HEK293 (cell line): Measurements from ENCODE around the gene CFAP45.

ENCODE experiments used
- CTCF ChIA-PET: fragments of 350-600 bp; formaldehyde crosslinking; extraction: SDS; loops from one replicate; lab custom pipeline; 2021; ENCODE audit warnings: antibody characterized with exemption; lab: Yijun Ruan, JAX
- POLR2A ChIA-PET: fragments of 300-600 bp; formaldehyde crosslinking; extraction: SDS; loops from one replicate; lab custom pipeline; 2020; ENCODE audit warnings: antibody characterized with exemption, inconsistent platforms; lab: Yijun Ruan, JAX
- H3K27ac ChIP-seq: fragments of 200-500 bp; sonication (Bioruptor generic); 2 replicates; pipeline ENCODE4 v1.5.1; 2014; ENCODE audit warnings: low read depth, low read length, control low read depth, inconsistent platforms; ENCODE audit errors: extremely low read depth
- H3K36me3 ChIP-seq, 2 experiments: fragments of 200-500 bp in 1 of 2; sonication (Bioruptor generic) in 1 of 2; 1 replicate in 1 of 2; 2 replicates in 1 of 2; pipeline ENCODE4 v1.5.1; 2014 to 2017; ENCODE audit warnings: inconsistent platforms in 2 of 2, low read length in 2 of 2; ENCODE audit not compliant: control insufficient read depth in 2 of 2, insufficient read depth in 1 of 2
- H3K4me1 ChIP-seq: fragments of 200-500 bp; sonication (Bioruptor generic); 2 replicates; pipeline ENCODE4 v1.5.1; 2014; ENCODE audit warnings: mild to moderate bottlenecking, low read length, inconsistent platforms; ENCODE audit not compliant: control insufficient read depth, insufficient read depth
- H3K4me3 ChIP-seq: 2 replicates; pipeline ENCODE4 v1.5.1; 2011; ENCODE audit warnings: low read depth, mild to moderate bottlenecking, control low read depth, low read length, moderate library complexity
- H3K9me3 ChIP-seq: fragments of 200-500 bp; sonication (Bioruptor generic); 2 replicates; pipeline ENCODE4 v1.5.1; 2014; ENCODE audit warnings: low read depth, low read length, inconsistent platforms; ENCODE audit not compliant: control insufficient read depth, insufficient read depth
- GFI1B ChIP-seq: fragments of 450-650 bp; formaldehyde crosslinking; IDR thresholded peaks from 2 replicates; pipeline ENCODE4 v1.5.1; 2016; ENCODE audit warnings: missing biosample characterization, missing genetic modification characterization
- GLI4 ChIP-seq: fragments of 450-650 bp; formaldehyde crosslinking; IDR thresholded peaks from 2 replicates; pipeline ENCODE4 v1.5.1; 2016; ENCODE audit warnings: missing biosample characterization, missing genetic modification characterization
- GLIS1 ChIP-seq: fragments of 450-650 bp; formaldehyde crosslinking; IDR thresholded peaks from 2 replicates; pipeline ENCODE4 v1.5.1; 2016; ENCODE audit warnings: missing biosample characterization, missing genetic modification characterization
- HOXA7 ChIP-seq: sonication (generic); formaldehyde crosslinking; IDR thresholded peaks from 2 replicates; pipeline ENCODE4 v1.8.1; 2022; ENCODE audit warnings: missing genetic modification reagents, borderline replicate concordance
- HOXD13 ChIP-seq: sonication (generic); formaldehyde crosslinking; IDR thresholded peaks from 2 replicates; pipeline ENCODE4 v1.8.0; 2022; ENCODE audit warnings: missing genetic modification reagents, borderline replicate concordance
- MZF1 ChIP-seq: fragments of 450-650 bp; formaldehyde crosslinking; IDR thresholded peaks from 2 replicates; pipeline ENCODE4 v1.5.1; 2017; ENCODE audit warnings: missing biosample characterization, missing genetic modification characterization, borderline replicate concordance
- SP2 ChIP-seq: fragments of 450-650 bp; formaldehyde crosslinking; IDR thresholded peaks from 2 replicates; pipeline ENCODE4 v1.5.1; 2016; ENCODE audit warnings: missing biosample characterization, missing genetic modification characterization
- SP7 ChIP-seq: fragments of 450-650 bp; formaldehyde crosslinking; IDR thresholded peaks from 2 replicates; pipeline ENCODE4 v1.5.1; 2016; ENCODE audit warnings: missing biosample characterization, missing genetic modification characterization
- WT1 ChIP-seq: fragments of 450-650 bp; formaldehyde crosslinking; IDR thresholded peaks from 2 replicates; pipeline ENCODE4 v1.5.1; 2016; ENCODE audit warnings: missing biosample characterization, missing genetic modification characterization
- ZBTB1 ChIP-seq: fragments of 450-650 bp; formaldehyde crosslinking; IDR thresholded peaks from 2 replicates; pipeline ENCODE4 v1.5.1; 2016; ENCODE audit warnings: missing biosample characterization, missing genetic modification characterization
- ZBTB11 ChIP-seq: fragments of 450-650 bp; formaldehyde crosslinking; conservative IDR thresholded peaks from 2 replicates; pipeline ENCODE4 v1.5.1; 2016; ENCODE audit warnings: low read depth, missing biosample characterization, missing genetic modification characterization
- ZBTB6 ChIP-seq: fragments of 450-650 bp; formaldehyde crosslinking; IDR thresholded peaks from 2 replicates; pipeline ENCODE4 v1.5.1; 2017; ENCODE audit warnings: missing biosample characterization, missing genetic modification characterization
- ZEB2 ChIP-seq: fragments of 450-650 bp; formaldehyde crosslinking; IDR thresholded peaks from 2 replicates; pipeline ENCODE4 v1.5.1; 2016; ENCODE audit warnings: missing biosample characterization, missing genetic modification characterization
- ZFHX2 ChIP-seq: fragments of 450-650 bp; formaldehyde crosslinking; conservative IDR thresholded peaks from 2 replicates; pipeline ENCODE4 v1.5.1; 2016; ENCODE audit warnings: missing biosample characterization, missing genetic modification characterization
- ZNF112 ChIP-seq: fragments of 450-650 bp; formaldehyde crosslinking; IDR thresholded peaks from 2 replicates; pipeline ENCODE4 v1.5.0; 2017; ENCODE audit warnings: missing biosample characterization, missing genetic modification characterization
- ZNF146 ChIP-seq: fragments of 450-650 bp; formaldehyde crosslinking; IDR thresholded peaks from 2 replicates; pipeline ENCODE4 v1.5.1; 2016; ENCODE audit warnings: missing biosample characterization, missing genetic modification characterization
- ZNF19 ChIP-seq: fragments of 450-650 bp; formaldehyde crosslinking; IDR thresholded peaks from 2 replicates; pipeline ENCODE4; 2016; ENCODE audit warnings: missing biosample characterization, missing genetic modification characterization, low read depth
- ZNF211 ChIP-seq: fragments of 450-650 bp; formaldehyde crosslinking; IDR thresholded peaks from 2 replicates; pipeline ENCODE4 v1.5.1; 2016; ENCODE audit warnings: low read depth, missing biosample characterization, missing genetic modification characterization
- ZNF221 ChIP-seq: fragments of 450-650 bp; formaldehyde crosslinking; IDR thresholded peaks from 2 replicates; pipeline ENCODE4 v1.5.1; 2017; ENCODE audit warnings: missing biosample characterization, missing genetic modification characterization, borderline replicate concordance
- ZNF311 ChIP-seq: fragments of 450-650 bp; formaldehyde crosslinking; IDR thresholded peaks from 2 replicates; pipeline ENCODE4 v1.5.1; 2017; ENCODE audit warnings: missing biosample characterization, missing genetic modification characterization, borderline replicate concordance
- ZNF366 ChIP-seq: fragments of 450-650 bp; formaldehyde crosslinking; conservative IDR thresholded peaks from 2 replicates; pipeline ENCODE4 v1.5.1; 2016; ENCODE audit warnings: missing biosample characterization, missing genetic modification characterization
- ZNF394 ChIP-seq: fragments of 450-650 bp; formaldehyde crosslinking; IDR thresholded peaks from 2 replicates; pipeline ENCODE4 v1.5.1; 2016; ENCODE audit warnings: missing biosample characterization, missing genetic modification characterization, mild to moderate bottlenecking, moderate library complexity, borderline replicate concordance
- ZNF610 ChIP-seq: fragments of 450-650 bp; formaldehyde crosslinking; IDR thresholded peaks from 2 replicates; pipeline ENCODE4 v1.5.1; 2016; ENCODE audit warnings: missing biosample characterization, missing genetic modification characterization, borderline replicate concordance
- ZNF626 ChIP-seq: fragments of 450-650 bp; sonication (Bioruptor Pico); formaldehyde crosslinking; IDR thresholded peaks from 2 replicates; pipeline ENCODE4 v1.5.1; 2018; ENCODE audit warnings: missing biosample characterization, missing genetic modification characterization, inconsistent platforms
- ZNF664 ChIP-seq: fragments of 450-650 bp; formaldehyde crosslinking; IDR thresholded peaks from 2 replicates; pipeline ENCODE4 v1.5.1; 2016; ENCODE audit warnings: missing biosample characterization, missing genetic modification characterization
- ZNF677 ChIP-seq: fragments of 450-650 bp; IDR thresholded peaks from 2 replicates; pipeline ENCODE4 v1.5.0; 2018; ENCODE audit warnings: missing biosample characterization, mild to moderate bottlenecking, missing genetic modification characterization, moderate library complexity
- ZNF701 ChIP-seq: fragments of 450-650 bp; formaldehyde crosslinking; IDR thresholded peaks from 2 replicates; pipeline ENCODE4 v1.5.1; 2016; ENCODE audit warnings: missing biosample characterization, missing genetic modification characterization
- ZNF704 ChIP-seq: fragments of 450-650 bp; formaldehyde crosslinking; IDR thresholded peaks from 2 replicates; pipeline ENCODE4 v1.5.1; 2016; ENCODE audit warnings: missing biosample characterization, missing genetic modification characterization
- ZNF791 ChIP-seq: fragments of 450-650 bp; formaldehyde crosslinking; IDR thresholded peaks from 2 replicates; pipeline ENCODE4 v1.5.1; 2016; ENCODE audit warnings: missing biosample characterization, missing genetic modification characterization
- ZNF837 ChIP-seq: fragments of 450-650 bp; formaldehyde crosslinking; IDR thresholded peaks from 2 replicates; pipeline ENCODE4 v1.5.1; 2016; ENCODE audit warnings: missing biosample characterization, missing genetic modification characterization
- ZNF843 ChIP-seq: fragments of 450-650 bp; formaldehyde crosslinking; IDR thresholded peaks from 2 replicates; pipeline ENCODE4 v1.5.1; 2016; ENCODE audit warnings: missing biosample characterization, missing genetic modification characterization
- ZXDB ChIP-seq: fragments of 450-650 bp; formaldehyde crosslinking; IDR thresholded peaks from 2 replicates; pipeline ENCODE4 v1.5.1; 2016; ENCODE audit warnings: missing biosample characterization, missing genetic modification characterization
- TF ChIP-seq, protein P1 (sequence below): fragments of 450-650 bp; formaldehyde crosslinking; IDR thresholded peaks from 2 replicates; pipeline ENCODE4 v1.5.1; 2016; ENCODE audit warnings: missing biosample characterization, missing genetic modification characterization

The CFAP45 gene

GRCh38 chr1:159854116-159854692, 45.8 kb downstream of the CFAP45 start:
- ChIA-PET POLR2A (interaction anchor here (0.8 to 1.3 kb wide), 3 partner anchors 13 to 68 kb away, joined by 3 to 5 read pairs (median 5); no protein-coding TSS in a partner anchor), CTCF (interaction anchor here (0.6 to 1.7 kb wide), 8 partner anchors 11 to 92 kb away, joined by 3 to 5 read pairs (median 3); no protein-coding TSS in a partner anchor)
- Histone ChIP-seq H3K4me1 (0 out of 2 replicates have a peak, but pooled peaks cover 4% of the 10 kb centered on the region), H3K36me3 (no peaks in the 10 kb centered on the region), H3K4me3 (peak overlapping the region; percentile 30), H3K9me3 (no peaks in the 10 kb centered on the region), H3K27ac (no peak overlapping the region; the same call in 1 of the 2 replicates)
- no peak for TF ChIP-seq ZNF626 (tag by site-specific recombination)
- TF ChIP-seq ZBTB6 (tag by site-specific recombination), result 0 out of 2 replicates have a peak, but pooled peaks have one; percentile 7
- no peak for TF ChIP-seq ZNF112 (tag by site-specific recombination)
- TF ChIP-seq ZNF221 (tag by site-specific recombination), result no peak
- TF ChIP-seq GLI4, result no peak
- TF ChIP-seq ZEB2 (tag by site-specific recombination), result no peak
- TF ChIP-seq ZNF211 (tag by site-specific recombination), result no peak
- no peak for TF ChIP-seq ZNF704 (tag by site-specific recombination)
- TF ChIP-seq ZNF19 (tag by site-specific recombination), result no peak
- no peak; the same call in 1 of the 2 replicates for TF ChIP-seq GLIS1 (tag by site-specific recombination)
- TF ChIP-seq ZNF146 (tag by site-specific recombination), result no peak
- no peak for TF ChIP-seq ZNF677 (tag by site-specific recombination)
- no peak for TF ChIP-seq ZBTB11 (tag by site-specific recombination)
- TF ChIP-seq ZXDB (tag by site-specific recombination), result no peak
- peak; percentile 67 for TF ChIP-seq SP2 (tag by site-specific recombination)
- TF ChIP-seq ZNF311 (tag by site-specific recombination), result no peak
- TF ChIP-seq GFI1B, result no peak
- TF ChIP-seq ZNF837, result no peak
- TF ChIP-seq HOXD13 (CRISPR knock-in tag), result no peak
- TF ChIP-seq ZNF843 (tag by site-specific recombination), result no peak
- TF ChIP-seq ZNF366, result peak; percentile 65; the same call in 1 of the 2 replicates
- TF ChIP-seq ZNF664 (tag by site-specific recombination), result no peak
- no peak for TF ChIP-seq ZBTB1 (tag by site-specific recombination)
- TF ChIP-seq ZNF394 (tag by site-specific recombination), result no peak
- no peak for TF ChIP-seq ZNF610 (tag by site-specific recombination)
- TF ChIP-seq WT1 (tag by site-specific recombination), result peak; percentile 60; the same call in 1 of the 2 replicates
- TF ChIP-seq ZFHX2, result peak; percentile 87
- TF ChIP-seq HOXA7 (CRISPR knock-in tag), result no peak
- TF ChIP-seq, protein P1, sequence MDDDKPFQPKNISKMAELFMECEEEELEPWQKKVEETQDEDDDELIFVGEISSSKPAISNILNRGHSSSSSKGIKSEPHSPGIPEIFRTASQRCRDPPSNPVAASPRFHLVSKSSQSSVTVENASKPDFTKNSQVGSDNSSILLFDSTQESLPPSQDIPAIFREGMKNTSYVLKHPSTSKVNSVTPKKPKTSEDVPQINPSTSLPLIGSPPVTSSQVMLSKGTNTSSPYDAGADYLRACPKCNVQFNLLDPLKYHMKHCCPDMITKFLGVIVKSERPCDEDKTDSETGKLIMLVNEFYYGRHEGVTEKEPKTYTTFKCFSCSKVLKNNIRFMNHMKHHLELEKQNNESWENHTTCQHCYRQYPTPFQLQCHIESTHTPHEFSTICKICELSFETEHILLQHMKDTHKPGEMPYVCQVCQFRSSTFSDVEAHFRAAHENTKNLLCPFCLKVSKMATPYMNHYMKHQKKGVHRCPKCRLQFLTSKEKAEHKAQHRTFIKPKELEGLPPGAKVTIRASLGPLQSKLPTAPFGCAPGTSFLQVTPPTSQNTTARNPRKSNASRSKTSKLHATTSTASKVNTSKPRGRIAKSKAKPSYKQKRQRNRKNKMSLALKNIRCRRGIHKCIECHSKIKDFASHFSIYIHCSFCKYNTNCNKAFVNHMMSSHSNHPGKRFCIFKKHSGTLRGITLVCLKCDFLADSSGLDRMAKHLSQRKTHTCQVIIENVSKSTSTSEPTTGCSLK, result no peak
- no peak for TF ChIP-seq SP7 (tag by site-specific recombination)
- TF ChIP-seq ZNF791 (tag by site-specific recombination), result no peak
- TF ChIP-seq MZF1 (tag by site-specific recombination), result no peak
- no peak for TF ChIP-seq ZNF701 (tag by site-specific recombination)
